ENCODE measurements around the gene USHBP1. TPM values are rescaled to one million over a fixed set of nuclear protein-coding genes. Genes with fewer than 3 reads are reported as not detected.
"Not testable (repeated sequence)": the region's sequence is repeated elsewhere in the genome, so short reads cannot be mapped to it uniquely, and the experiment has no call there.

Gene USHBP1
- total RNA-seq, 1 donor from 2014 or later, result 9.3 TPM

DNA sequence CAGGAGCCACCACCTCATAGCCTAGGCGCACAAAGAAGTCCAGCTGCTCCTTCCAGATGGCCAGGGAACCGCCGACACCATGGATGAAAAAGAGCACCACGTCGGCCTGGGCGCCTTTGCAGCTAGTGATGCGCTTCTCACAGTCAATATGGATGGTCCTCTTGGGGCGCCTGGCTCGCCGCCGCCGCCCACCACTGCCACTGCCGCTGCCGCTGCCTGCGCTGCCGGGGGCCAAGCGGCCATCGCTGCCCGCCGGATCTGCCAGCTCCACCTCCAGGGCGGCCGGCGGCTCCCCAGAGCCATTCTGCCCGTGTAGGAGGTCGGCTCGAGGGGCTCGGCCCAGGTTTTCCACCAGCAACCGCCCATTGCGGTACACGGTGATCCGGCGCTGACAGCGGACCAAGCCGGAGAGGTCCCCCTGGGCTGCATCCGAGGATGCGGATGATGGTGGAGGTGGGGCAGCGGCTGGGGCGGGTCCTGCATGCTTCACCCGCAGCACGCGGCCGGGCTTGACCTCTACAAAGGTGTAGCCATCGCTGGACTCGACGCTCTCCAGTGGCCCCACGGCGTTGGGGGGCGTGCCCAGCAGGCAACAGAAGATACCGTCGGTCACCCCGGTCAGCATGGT is 36.6 kb upstream of the USHBP1 start:
- intact Hi-C loops (cut with micrococcal nuclease), result no loop called here

DNA sequence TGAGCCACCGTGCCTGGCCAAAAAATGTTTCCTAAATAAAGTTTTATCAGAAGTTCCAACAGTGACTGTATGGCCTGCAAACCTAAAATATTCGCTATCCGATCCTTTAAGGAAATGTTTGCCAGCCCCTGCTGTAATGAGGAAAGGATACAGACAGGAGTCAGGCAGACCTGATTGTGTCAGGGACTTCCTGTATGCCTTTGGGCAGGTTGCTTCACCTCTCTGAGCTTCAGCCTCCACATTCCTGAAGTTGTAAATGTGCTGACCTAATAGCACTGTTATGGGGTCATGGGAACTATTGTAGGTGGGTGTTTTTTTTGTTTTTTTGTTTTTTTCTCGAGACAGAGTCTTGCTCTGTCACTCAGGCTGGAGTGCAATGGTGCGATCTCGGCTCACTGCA is 32.4 kb upstream of the USHBP1 start:
- no peak for DNase-seq
- intact Hi-C loops (cut with micrococcal nuclease), result no loop called here

More for the DNA sequence above, 36.6 kb upstream of the USHBP1 start:
- ATAC-seq (no peak), DNase-seq (peak; percentile 37)

DNA sequence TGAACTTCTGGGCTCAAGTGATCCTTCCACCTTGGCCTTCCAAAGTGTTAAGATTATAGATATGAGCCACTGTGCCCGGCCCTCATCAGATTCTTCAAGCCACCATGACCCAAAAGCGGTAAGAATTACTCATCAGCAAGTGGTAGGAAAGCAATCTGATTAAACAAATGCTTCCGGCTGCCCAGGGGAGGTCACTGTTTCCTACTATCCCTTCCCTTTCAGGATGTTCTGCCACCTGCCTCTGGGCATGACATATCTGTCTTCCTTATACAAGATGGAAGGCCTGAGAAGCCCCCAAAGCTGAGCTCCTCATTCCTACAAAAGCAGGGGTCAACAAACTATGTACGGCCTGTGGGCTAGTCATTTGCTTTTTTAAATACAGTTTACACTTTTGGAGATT is 31.7 kb upstream of the USHBP1 start:
- intact Hi-C loops (cut with micrococcal nuclease), result no loop called here
- DNase-seq (no peak), ATAC-seq (no peak)

More for the DNA sequence above, 32.4 kb upstream of the USHBP1 start:
- ATAC-seq, result no peak

DNA sequence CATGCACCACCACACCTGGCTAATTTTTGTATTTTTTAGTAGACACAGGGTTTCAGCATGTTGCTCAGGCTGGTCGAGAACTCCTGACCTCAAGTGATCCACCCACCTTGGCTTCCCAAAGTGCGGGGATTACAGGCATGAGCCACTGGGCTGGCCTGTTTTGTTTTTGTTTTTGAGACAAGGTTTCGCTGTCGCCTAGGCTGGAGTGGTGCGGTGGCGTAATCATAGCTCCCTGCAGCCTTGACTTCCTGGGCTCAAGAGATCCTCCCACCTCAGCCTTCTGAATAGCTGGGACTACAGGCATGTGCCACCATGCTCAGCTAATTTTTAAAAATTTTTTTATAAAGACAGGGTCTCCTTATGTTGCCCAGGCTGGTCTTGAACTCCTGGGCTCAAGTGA is 31.0 kb upstream of the USHBP1 start:
- intact Hi-C loops (cut with micrococcal nuclease); ATAC-seq; DNase-seq: not testable (repeated sequence)

DNA sequence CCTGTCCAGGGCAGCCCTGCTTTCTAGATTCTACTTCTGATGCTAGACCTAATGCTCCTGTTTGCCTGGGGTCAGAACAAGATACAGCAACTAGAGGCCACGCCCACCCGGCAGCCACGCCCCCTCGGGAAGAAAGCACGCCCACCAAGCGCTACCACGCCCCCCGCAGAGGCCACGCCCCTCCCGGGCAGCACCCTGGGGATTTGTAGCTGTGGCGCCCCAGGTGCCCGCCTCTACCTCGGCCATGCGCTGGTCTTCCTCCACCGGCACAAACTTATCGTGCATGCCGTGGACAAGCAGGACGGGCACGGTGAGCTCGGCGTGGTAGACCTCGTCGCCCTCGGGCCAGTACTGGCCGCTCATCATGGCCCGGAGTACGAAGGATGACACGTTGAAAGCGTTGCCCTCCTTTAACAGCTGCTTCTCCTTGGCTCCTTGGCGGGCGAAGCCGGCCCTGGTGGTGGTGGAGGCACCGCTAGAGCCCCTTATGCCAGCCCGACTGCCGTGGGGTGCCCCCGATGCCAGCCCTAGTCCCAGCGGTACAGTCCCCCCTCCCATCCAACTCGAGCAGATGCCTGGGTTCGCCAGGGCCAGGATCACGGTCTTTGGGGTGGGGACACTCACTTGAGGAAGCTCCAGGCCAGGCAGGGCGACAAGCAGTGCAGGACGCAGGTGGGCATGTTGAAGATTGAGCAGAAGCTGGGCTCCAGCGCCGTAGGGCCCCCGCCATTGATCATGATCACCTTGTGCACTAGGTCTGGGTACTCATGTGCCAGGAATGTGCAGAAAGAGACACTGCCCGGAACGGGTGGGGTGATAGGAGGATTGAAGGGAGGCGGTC is 29.7 kb upstream of the USHBP1 start:
- intact Hi-C loops (cut with micrococcal nuclease), result no loop called here
- ATAC-seq (no peak), DNase-seq (peak; percentile 60)

DNA sequence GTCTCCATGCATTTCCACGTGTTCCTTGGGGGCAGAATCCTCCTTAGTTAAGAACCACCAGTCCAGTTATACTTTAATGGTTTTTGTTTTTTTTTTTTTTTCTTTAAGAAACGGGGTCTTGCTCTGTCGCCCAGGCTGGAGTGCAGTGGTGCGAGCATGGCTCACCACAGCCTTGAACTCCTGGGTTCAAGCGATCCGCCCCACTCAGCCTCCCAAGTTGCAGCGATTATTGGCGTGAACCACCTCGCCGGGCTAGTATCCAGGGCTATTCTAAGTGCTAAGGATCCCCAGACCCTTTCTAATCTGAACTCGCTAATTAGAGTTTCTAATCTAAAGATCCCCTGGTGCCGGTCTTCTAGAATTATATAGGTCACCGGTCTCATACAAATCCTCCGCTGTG is 29.1 kb upstream of the USHBP1 start:
- intact Hi-C loops (cut with micrococcal nuclease), result no loop called here
- no peak for DNase-seq
- ATAC-seq, result no peak

DNA sequence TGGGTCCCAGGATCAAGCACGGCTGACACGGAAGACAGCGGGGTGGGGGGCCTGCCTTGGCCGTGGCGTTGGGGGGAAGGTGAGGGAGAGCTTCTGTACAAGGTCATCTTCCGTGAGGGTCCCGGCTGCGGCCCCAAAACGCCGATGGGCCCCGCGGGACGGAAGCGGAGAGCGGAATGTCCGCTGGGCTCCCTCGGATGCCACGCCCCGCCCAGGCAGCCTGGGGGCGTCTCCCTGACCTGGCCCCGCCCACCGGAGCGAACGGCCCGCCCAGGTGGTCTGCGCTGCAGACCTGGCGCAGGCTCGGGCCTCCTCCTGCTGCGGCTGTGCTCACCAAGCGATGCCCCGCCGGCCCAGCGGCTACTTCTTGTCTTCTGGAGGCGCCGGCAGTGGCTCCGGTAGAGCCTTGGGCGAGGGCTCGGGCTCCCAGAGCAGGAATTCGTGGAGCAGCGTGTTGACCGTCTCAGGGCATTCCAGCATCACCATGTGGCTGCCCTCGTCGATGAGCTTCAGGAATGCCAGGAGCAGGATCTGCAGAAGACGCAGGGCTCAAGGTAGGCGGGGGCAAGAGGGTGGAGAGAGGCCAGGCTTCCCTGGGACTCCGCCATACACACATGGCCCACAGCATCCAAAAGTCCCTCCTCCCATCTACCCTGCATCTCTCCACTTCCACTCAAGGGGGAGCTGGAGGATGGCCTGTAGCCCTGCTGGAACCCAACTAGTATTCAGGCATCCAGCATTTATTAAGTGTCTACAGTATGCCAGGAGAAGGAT is 27.9 kb upstream of the USHBP1 start:
- peak; percentile 84 for DNase-seq
- intact Hi-C loops (cut with micrococcal nuclease), result no loop called here
- peak; percentile 93 for ATAC-seq

DNA sequence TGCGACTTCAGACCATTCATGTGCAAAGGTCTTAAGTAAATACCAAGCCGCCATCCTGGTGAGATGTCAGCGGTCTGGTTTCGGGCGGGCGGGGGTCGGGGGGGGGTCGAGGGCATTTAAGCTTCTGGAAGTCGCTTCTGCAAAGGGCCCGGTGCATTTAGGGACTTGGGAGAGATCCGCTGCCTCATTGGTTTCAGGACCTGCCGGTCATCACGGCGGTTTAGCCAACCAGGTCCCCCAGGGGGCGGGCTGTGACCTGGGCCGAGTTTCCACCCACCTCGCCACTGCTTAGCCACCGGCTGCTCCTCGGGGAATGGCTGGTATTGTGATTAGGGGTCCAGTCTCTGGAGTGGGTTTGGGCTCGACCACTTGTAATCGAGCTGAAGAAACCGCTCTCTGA is 24.9 kb upstream of the USHBP1 start:
- ATAC-seq (peak; percentile 49), DNase-seq (peak; percentile 84)
- intact Hi-C loops (cut with micrococcal nuclease), result loop anchor here (5.0 kb wide), 1 partner anchor 222 kb away; no protein-coding TSS in a partner anchor

DNA sequence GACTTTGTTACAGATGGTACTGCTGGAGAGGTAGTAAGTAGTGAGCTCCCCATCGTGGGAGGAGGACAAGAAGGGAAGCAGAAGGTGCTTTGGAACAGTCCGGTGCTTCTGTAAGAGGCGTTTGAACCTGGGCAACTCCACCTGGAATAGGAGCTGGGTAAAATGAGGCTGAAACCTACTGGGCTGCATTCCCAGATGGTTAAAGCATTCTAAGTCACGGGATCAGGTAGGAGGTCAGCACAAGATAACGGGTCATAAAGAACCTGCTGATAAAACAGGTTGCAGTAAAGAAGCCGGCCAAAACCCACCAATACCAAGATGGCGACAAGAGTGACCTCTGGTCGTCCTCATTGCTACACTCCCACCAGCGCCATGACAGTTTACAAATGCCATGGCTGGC is 22.2 kb upstream of the USHBP1 start:
- intact Hi-C loops (cut with micrococcal nuclease), result loop anchor here (5.0 kb wide), 1 partner anchor 219 kb away; no protein-coding TSS in a partner anchor
- DNase-seq (no peak), ATAC-seq (no peak)

DNA sequence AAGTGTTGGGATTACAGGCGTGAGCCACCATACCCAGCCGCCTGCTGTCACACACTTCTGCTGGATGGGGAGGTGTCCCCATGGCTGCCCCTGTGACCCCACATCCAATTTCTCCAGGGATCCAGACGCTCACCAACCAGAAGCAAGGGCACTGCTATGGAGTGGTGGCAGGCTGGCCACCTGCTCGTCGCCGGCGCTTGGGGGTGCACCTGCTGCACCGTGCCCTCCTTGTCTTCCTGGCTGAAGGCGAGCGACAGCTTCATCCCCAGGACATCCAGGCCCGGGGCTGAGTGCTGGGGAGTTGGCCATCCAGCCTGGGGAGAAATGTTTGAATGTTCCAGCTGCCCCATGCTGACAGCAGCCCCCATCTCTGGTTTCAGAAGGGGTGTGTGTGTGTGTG is 21.7 kb upstream of the USHBP1 start:
- intact Hi-C loops (cut with micrococcal nuclease), result loop anchor here (5.0 kb wide), 1 partner anchor 219 kb away; no protein-coding TSS in a partner anchor
- ATAC-seq, result no peak
- no peak for DNase-seq

DNA sequence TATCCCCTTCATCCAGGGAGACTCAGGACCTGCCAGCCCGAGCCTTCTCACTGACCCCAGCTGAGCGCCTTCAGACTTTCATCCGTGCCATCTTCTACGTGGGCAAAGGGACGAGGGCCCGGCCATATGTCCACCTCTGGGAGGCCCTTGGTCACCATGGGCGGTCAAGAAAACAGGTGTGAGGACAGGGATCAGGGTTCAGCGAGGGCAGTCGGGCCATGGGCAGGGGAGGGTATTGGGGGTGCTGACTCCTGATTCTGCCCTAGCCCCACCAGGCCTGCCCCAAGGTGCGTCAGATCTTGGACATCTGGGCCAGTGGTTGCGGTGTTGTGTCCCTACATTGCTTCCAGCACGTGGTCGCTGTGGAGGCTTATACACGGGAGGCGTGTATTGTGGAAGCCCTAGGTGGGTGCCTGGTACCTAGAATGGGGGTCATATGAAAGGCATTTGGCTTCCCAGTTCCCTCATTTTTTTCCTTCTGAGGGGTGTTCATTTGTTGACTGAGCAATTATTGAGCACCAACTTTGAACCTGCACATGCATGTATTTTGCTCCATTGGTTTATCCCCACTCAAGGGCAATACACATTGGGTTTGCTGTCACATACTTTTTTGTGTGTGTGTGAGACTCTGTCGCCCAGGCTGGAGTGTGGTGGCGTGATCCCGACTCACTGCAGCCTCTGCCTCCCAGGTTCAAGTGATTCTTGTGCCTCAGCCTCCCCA is 21.0 kb upstream of the USHBP1 start:
- ATAC-seq, result no peak
- DNase-seq, result no peak
- intact Hi-C loops (cut with micrococcal nuclease), result loop anchor here (5.0 kb wide), 1 partner anchor 218 kb away; no protein-coding TSS in a partner anchor

DNA sequence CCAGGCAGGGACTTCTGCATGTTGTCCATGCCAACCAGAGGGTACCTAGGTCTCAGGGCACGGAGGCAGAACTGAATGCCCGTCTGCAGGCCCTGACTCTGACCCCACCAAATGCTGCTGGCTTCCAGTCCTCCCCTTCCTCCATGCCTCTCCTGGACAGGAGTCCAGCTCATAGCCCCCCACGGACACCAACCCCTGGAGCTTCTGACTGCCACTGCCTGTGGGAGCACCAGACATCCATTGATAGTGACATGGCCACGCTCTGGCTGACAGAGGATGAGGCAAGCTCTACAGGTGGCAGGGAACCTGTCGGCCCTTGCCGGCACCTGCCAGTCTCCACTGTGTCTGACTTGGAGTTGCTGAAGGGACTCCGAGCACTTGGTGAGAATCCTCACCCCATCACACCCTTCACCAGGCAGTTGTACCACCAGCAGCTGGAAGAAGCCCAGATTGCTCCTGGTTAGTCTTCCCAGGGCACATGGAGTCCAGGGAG is 19.0 kb upstream of the USHBP1 start:
- no peak for ATAC-seq
- intact Hi-C loops (cut with micrococcal nuclease), result no loop called here
- DNase-seq, result no peak

DNA sequence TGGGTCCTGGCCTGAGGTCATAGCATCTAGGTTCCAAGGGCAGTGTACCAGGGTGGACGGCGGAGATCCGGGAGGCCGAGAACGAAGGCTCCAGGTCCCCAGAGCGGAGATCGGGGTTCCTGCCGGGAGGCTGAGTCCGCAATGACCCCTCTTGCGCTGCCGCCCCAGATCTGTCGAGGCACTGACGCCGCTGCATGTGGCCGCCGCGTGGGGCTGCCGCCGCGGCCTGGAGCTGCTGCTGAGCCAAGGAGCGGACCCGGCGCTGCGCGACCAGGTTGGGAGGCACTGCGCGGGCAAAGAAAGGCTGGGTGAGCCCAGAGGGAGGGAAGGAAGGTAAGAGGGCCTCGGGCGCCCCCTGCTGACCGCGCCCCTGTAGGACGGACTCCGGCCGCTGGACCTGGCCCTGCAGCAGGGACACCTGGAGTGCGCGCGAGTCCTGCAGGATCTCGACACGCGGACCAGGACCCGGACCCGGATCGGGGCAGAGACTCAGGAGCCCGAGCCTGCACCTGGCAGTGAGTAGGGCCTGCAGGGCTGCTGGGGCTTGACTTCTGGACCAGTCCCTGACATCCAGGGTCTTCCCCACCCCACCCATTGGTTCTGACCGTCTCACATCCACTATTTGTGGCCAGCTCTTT is 18.1 kb upstream of the USHBP1 start:
- intact Hi-C loops (cut with micrococcal nuclease), result no loop called here

DNA sequence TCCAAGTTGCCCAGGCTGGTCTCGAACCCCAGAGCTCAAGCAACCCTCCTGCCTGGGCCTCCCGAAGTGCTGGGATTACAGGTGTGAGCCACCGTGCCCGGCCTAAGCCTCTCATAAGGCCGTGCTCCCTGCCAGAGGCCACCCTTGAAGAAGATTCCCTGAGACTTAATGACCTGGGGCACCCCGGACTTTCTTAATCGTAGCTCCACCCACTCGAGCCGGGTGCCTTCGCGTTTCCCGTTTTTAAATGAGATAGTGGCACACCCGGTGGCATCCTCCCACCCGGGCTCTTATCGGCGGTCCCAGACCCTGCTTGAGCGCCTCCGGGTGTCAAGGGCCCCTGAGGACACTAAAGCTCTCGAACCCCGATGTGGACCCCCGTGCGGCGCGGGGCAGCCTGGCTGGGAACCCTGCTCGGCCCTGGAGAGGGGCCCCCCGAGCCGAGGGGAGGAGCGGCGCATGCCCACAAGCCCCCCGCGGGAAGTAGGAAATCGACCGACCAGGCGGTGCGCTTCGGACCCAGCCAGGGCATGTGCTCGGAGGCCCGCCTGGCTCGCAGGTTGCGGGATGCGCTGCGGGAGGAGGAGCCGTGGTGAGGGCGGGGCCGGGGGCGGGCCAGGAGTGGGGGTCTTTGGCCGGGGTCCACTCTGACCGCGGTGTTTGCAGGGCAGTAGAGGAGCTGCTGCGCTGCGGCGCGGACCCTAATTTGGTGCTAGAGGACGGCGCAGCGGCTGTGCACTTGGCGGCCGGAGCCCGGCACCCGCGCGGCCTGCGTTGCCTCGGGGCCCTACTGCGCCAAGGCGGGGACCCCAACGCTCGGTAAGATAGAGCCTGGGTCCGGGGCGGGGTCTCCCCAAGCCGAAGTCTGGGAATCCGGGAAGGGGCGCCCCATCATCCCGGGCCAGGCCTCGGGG is 17.1 kb upstream of the USHBP1 start, which contains the start of gene ANKLE1:
Gene ANKLE1 (plus strand): TSS at position 511 of the 914 bp plus-strand sequence. CDS start 20 bp downstream, at position 531.
- intact Hi-C loops (cut with micrococcal nuclease), result no loop called here
- peak; percentile 40 for ATAC-seq
- peak; percentile 48 for DNase-seq

More for the DNA sequence above, 18.1 kb upstream of the USHBP1 start:
- peak; percentile 91 for DNase-seq
- peak; percentile 97 for ATAC-seq

DNA sequence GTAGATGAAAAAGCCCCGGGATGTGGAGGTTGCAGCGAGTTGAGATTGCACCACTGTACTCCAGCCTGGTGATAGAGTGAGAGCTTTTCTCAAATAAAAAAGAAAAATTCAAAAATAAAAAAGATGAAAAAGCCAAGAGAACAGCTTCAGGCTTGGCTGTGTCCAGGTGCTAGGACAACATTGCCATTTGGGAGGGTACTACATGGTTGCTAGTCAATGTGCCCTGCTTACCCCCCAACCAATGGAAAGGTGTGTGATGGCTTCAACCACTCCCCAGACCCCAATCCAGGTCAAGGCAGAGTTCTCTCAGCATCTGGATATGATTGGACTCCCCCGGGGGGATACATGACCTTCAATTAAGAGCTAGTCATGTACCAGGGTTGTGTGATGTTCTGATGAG is 14.9 kb upstream of the USHBP1 start:
- no peak for DNase-seq
- ATAC-seq, result no peak
- intact Hi-C loops (cut with micrococcal nuclease), result no loop called here

DNA sequence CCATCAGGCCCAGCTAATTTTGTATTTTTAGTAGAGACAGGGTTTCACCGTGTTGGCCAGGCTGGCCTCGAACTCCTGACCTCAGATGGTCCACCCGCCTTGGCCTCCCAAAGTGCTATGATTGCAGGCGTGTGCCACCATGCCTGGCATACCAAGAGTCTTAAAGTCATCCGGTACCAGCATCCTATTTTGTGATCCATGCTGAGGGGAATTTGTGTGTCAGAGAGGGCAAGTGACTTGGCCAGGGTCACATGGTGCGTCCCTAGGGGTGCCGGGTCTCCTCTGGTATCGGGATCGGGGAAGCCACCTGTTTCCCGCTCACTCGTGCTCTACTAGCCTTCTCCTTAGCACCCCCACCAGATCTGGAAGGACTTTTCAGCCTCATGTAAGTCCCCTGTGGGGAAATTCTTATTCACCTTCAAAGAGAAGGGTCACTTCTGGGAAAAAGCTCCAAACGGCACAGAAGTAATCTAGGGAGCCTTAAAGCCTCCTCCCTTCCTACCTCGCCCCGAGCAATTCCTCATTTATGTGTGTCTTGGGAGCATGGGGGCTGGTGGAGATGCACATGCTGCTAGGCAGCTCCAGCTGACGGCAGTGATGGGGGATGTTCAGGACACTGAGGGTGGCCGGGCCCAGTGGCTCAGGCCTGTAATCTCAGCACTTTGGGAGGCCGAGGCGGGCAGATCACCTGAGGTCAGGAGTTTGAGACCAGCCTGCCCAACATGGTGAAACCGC is 11.1 kb upstream of the USHBP1 start:
- intact Hi-C loops (cut with micrococcal nuclease), result no loop called here
- ATAC-seq (no peak), DNase-seq (no peak)

DNA sequence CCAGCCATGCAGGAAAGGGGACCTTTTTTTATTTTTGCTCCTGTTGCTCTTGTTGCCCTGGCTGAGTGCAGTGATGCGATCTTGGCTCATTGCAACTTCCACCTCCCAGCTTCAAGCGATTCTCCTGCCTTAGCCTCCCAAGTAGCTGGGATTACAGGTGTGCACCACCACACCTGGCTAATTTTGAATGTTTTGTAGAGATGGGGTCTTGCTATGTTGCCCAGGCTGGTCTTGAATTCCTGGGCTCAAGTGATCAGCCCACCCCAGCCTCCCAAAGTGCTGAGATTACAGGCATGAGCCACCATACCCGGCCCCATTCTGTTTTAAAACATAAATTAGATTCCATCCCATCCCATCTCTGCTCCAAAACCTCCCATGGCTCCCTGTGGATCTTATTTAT is 10.3 kb upstream of the USHBP1 start:
- intact Hi-C loops (cut with micrococcal nuclease); DNase-seq; ATAC-seq: not testable (repeated sequence)
